AG20443 (cell line): ENCODE results near the gene EIPR1.

Experiments
- DNase-seq: peaks from one replicate; pipeline ENCODE4 v3.0.0; 2012; ENCODE audit warnings: low spot score, mixed read lengths

The EIPR1 gene

GRCh38 chr2:3246928-3247714 lies 130.5 kb downstream of the EIPR1 start:
- peak; percentile 1 for DNase-seq

- DNase-seq: no peak
Observed at GRCh38 chr2:3246406-3246805, 131.2 kb downstream of the EIPR1 start.

- no peak for DNase-seq
Observed at GRCh38 chr2:3244486-3244885, 133.1 kb downstream of the EIPR1 start.

DNA sequence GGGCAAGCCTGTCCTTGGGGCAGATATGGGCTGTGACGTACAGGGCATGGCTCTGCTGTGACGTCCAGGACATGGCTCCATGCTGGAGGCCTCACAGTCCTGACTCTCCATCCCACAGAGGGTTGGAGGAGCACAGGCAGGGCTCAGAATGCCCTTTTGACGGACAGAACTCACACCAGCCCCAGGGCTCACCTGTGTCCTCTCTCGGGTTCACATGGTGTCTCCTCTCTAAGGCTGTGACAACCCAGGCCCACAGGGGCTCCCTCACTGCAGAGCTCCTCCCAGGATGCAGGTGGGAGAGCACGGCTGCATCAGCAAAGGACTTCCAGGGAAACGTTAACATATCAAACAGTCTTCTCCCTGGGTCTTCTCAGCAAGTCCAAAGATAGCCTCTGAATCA lies 133.8 kb downstream of the EIPR1 start:
- DNase-seq: no peak

- DNase-seq: peak; percentile 38
Observed at GRCh38 chr2:3242747-3243369, 134.8 kb downstream of the EIPR1 start.

- DNase-seq: no peak
Observed at GRCh38 chr2:3241971-3242746, 135.5 kb downstream of the EIPR1 start.

- no peak for DNase-seq
Observed at GRCh38 chr2:3238951-3239841, 138.4 kb downstream of the EIPR1 start.

DNA sequence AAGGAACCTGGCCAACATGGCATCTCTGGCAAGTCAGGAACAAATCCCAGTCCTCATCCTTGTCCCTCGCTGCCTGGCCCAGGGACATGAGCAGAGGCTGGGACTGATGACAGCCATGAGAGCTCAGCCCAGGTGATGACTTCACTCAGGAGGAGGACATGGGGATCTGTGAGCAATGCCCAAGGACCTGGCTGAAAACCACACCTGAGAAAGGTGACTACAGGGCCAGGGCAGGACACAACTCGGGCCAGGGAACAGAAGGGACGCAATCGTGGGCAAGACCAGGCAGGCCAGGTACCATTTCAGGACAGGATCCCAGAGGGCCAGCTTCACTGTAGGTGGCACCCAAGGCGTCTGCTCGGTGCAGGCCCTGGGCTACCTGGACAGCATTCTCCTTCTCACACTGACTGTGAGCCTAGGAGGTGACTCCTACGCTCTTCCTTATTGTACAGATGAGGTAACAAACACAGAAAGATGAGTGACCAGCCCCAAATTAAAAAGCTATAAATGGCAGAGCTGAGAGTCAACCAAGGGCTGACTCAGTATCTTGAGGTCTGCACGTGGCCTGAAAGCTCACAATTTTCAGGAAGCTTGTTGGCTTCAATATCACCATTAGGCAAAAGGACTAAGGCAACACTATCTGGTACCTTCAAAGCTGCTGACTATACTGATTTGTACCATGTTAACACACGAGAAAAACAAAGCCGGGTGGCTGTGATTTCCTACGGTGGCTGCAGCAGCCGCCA lies 141.1 kb downstream of the EIPR1 start:
- DNase-seq: no peak

DNA sequence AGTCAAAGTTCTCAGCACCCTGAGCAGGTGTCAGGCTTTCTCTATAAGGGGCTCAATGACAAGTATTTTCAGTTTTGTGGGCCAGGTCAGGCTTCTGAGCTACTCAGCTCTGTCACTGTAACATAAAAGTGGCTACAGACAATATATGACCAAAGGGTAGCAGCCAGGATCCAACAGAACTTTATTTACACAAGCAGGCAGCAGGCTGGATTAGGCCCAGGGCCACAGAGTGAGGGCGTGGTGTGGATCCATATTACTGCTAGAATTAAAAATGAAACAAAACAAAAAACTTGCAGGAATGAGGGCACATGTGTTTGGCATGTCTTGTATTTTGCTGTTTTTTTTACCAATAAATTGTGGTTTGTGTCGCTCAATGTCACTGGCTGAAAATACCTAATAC lies 143.7 kb downstream of the EIPR1 start:
- DNase-seq: no peak

DNA sequence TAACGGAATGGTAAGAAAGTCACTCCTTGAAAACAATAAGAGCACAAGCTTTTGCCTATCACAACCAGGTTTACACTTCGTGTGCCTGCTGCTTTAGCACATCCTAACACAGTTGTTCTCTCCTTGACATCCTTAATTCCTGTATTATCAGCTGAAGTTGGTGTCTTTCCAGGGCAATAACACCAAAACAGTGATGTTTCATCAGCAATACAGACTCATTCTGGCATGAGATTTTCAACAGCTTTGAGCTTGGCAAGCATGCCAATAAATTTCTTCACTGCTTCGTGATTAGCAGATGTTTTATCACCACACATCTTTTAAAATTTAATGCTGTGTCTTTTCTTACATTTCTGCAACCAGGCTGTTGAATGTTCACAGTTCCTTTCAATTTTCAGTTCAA lies 148.4 kb downstream of the EIPR1 start:
- no peak for DNase-seq

DNA sequence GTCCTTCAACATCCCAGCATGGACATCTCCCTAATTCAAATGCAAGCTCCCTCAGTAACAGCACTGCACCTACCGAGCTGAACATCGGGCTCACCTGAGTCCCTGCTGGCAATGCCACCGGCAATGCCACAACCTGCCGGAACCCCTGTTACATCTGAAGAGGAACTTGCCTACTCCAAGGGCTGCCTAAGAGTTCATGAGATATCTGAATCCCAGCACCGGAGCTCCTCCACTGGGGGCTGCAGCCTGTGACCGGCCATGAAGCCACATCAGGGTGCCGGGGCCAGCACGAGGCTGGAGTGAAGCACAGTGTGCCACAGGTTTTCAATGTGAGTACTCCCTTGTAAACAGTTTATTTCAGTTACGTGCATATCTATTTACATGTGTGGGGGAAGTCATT lies 152.9 kb downstream of the EIPR1 start:
- DNase-seq: no peak

DNA sequence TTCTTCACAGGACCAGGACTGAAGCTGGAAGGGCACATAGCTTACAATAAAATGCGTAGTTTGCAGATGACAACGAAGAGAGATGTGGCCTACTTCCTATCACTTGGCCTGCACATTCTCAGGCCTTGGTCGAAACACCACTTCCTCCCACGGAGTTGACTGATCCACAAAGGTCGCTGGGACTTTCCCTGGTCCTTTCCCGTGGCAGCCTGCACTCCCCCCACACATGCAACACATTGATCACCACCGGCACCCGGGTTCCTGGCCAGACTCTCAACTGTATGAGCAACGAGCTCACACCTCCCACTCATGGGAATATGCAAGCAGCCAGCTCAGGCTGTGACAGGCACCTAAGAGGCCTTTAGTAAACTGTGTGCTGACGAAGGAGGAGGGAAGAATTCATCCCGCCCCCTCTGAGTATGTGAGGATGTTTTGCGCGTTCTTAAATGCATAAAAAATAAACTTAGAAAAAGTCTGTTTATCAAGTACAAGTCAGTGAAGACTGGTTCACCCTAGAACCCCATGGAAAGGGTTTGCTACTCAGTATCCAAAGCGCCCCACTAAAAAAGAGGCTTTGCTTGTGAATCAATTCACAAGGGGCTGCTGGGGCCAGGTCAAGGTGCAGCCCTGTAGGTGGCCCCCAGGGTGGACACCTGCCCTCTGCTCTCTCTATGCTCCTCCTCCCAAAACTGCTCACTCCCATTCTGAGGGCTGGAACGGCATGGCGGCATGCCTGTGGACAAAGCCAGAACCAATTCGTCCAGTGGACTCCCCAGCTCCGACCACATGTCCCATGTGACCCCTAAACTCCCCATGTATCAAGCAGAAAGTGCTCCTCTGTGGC lies 154.3 kb downstream of the EIPR1 start:
- no peak for DNase-seq

- no peak for DNase-seq
Observed at GRCh38 chr2:3222636-3223035, 155.0 kb downstream of the EIPR1 start.

DNA sequence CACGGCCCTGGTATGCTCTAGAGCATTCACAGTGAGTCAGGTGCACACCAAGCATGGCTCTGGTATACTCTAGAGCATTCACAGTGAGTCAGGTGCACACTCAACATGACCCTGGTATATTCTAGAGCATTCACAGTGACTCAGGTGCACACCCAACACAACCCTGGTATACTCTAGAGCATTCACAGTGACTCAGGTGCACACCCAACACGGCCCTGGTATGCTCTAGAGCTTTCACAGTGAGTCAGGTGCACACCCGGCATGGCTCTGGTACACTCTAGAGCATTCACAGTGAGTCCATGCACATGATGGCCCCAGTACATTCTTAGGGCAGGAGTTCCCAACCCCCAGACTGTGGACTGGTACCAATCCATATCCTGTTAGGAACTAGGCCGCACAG lies 158.1 kb downstream of the EIPR1 start:
- DNase-seq: no peak

DNA sequence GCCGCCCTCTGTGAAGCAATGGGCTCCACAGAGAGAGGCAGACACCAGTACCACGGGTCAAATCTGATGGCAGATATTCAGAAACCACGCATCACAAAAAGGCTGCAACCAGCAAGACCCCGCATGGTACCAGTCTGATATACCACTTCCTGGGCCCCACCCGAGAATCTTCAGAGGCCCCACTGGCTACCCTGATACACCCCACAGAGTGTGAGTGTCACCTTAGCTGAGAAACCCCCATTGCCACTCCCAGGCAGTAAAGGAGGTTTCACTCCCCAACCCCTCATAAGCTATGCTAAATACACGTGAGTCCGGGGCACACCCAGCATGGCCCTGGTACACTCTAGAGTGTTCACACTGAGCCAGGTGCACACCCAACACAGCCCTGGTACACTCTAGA lies 160.0 kb downstream of the EIPR1 start:
- DNase-seq: no peak

- no peak for DNase-seq
Observed at GRCh38 chr2:3216841-3217495, 160.7 kb downstream of the EIPR1 start.

DNA sequence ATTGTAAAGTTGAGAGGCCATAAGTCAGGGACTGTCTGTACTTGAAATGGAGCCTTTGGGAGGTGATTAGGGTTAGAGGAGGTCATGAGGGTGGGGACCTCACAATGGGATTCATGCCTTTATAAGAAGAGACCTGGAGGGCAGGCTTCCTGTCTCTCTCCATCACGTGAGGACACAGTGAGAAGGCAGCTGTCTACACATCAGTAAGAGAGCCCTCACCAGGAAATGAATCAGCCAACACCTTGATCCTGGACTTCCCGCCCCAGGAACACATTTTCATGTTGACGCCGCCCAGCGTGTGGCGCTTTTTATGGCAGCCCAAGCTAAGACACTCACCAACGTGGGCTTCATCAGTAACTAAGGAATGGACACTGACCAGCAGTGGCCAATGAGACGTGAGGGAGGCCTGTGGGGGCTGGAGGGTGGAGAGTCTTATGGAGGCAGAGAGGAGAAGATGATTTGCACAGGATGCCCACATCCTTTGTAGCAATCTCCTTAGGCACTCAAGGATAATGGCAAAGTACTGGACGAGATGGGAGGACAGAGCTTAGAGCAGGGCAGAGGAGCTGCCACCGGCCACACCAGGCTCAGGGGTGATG lies 162.7 kb downstream of the EIPR1 start:
- DNase-seq: no peak

- DNase-seq: no peak
Observed at GRCh38 chr2:3214065-3214464, 163.6 kb downstream of the EIPR1 start.

DNA sequence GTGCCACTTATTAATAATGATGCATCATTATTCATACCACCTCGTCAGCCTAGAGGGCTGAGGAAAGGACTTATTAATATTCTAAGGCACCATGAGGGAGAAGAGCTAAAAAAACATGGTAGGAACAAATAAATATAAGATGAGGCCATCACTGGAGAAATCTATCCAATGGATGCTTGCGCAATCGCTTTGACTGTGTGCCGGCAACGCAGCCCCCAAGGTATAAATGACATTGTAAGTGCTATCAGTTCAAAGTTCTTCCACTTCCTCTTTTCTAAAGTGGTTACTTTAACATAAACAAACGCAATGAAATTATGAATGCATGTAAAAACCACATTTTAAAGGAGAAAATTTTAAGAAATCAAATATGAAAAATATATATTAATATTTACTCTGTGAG lies 164.6 kb downstream of the EIPR1 start:
- DNase-seq: no peak

GRCh38 chr2:3212061-3212362 lies 165.6 kb downstream of the EIPR1 start:
- no peak for DNase-seq
